ENCODE data around the gene C17orf58. TPM values are rescaled to one million over a fixed set of nuclear protein-coding genes. Genes with fewer than 3 reads are reported as not detected.
"Not testable (repeated sequence)": the region's sequence is repeated elsewhere in the genome, so short reads cannot be mapped to it uniquely, and the experiment has no call there.

C17orf58 gene
- total RNA-seq = 10 to 100 TPM in 2 of 4 donors, 1 to 10 TPM in 2; 2.6 to 20.3 (median 7.6) TPM

- H3K9me3 ChIP-seq; H3K27me3 ChIP-seq; intact Hi-C loops (cut with DNase I; ENCODE audit: low total_unique reads); DNase-seq; H3K4me1 ChIP-seq; H3K36me3 ChIP-seq: not testable (repeated sequence)
- Histone ChIP-seq H3K4me3 (peak within 1 kb of the TSS; percentile 53 to 67), H3K27ac (peak within 1 kb of the TSS; percentile 98 to 99)
Observed at GRCh38 chr17:67996301-67997171, at the start of gene C17orf58. Gene C17orf58 (minus strand): TSS chr17:67996469. CDS start chr17:67996198, 271 bp downstream.

GRCh38 chr17:68036304-68037147 is 40.3 kb upstream of the C17orf58 start:
- peak overlapping the region; percentile 76 to 90 for H3K4me3 ChIP-seq
- H3K9me3 ChIP-seq = no peaks in the 10 kb centered on the region
- H3K4me1 ChIP-seq = peaks cover 3 to 4% of the 10 kb centered on the region in 2 donors
- TF ChIP-seq CTCF (IDR thresholded peaks at IDR 0.05) (peak in 1 of 4 experiments; percentile 3), POLR2A (IDR thresholded peaks at IDR 0.05) (no peak)
- no peaks in the 10 kb centered on the region for H3K36me3 ChIP-seq
- DNase-seq = no peak
- intact Hi-C loops (cut with DNase I; ENCODE audit: low total_unique reads) = no loop called here
- no peaks in the 10 kb centered on the region for H3K27me3 ChIP-seq
- peak overlapping the region; percentile 71 to 75 for H3K27ac ChIP-seq

- peak; percentile 92 to 95 for DNase-seq
- Histone ChIP-seq H3K27me3 (no peaks in the 10 kb centered on the region), H3K4me1 (peaks cover 3 to 4% of the 10 kb centered on the region in 2 donors), H3K4me3 (peak within 1 kb of the TSS; percentile 76 to 90), H3K9me3 (no peaks in the 10 kb centered on the region), H3K27ac (peak within 1 kb of the TSS; percentile 71 to 75), H3K36me3 (no peaks in the 10 kb centered on the region)
- intact Hi-C loops (cut with DNase I; ENCODE audit: low total_unique reads) = no loop called here
- peak in 1 of 4 experiments; percentile 9 for TF ChIP-seq CTCF (IDR thresholded peaks at IDR 0.05)
- peak; percentile 64 to 73 for TF ChIP-seq POLR2A (IDR thresholded peaks at IDR 0.05)
Observed at GRCh38 chr17:68035523-68036303, 39.4 kb upstream of the C17orf58 start, which contains the start of gene KPNA2. Gene KPNA2 (plus strand): TSS chr17:68035735. CDS start chr17:68037133, 1,398 bp downstream.

- peak overlapping the region; percentile 26 to 41 for H3K4me3 ChIP-seq
- intact Hi-C loops (cut with DNase I; ENCODE audit: low total_unique reads) = no loop called here
Observed at GRCh38 chr17:68035131-68035522, 38.9 kb upstream of the C17orf58 start.

More at GRCh38 chr17:68035131-68035522, 38.9 kb upstream of the C17orf58 start:
- Histone ChIP-seq H3K27me3 (no peaks in the 10 kb centered on the region), H3K4me1 (peaks cover 3 to 4% of the 10 kb centered on the region in 2 donors), H3K9me3 (no peaks in the 10 kb centered on the region), H3K27ac (peak overlapping the region in 1 of 2 donors; percentile 49), H3K36me3 (no peaks in the 10 kb centered on the region)
- peak; percentile 89 to 91 for DNase-seq
- TF ChIP-seq CTCF (IDR thresholded peaks at IDR 0.05) (peak in 1 of 4 experiments; percentile 28), POLR2A (IDR thresholded peaks at IDR 0.05) (no peak)

Measured in uterus (tissue), 4 donors.